Non-pigmented ciliary epithelial cell (primary cell): ENCODE data around the gene GNG13.
"Not testable (repeated sequence)": the region's sequence is repeated elsewhere in the genome, so short reads cannot be mapped to it uniquely, and the experiment has no call there.

ENCODE experiments used
- DNase-seq: peaks from one replicate; pipeline ENCODE4 v3.0.0-alpha.2; 2010; ENCODE audit warnings: low read depth

Gene GNG13

GRCh38 chr16:778447-778846 is 22.1 kb downstream of the GNG13 start:
- DNase-seq = no peak

- no peak for DNase-seq
Observed at GRCh38 chr16:777826-778225, 22.7 kb downstream of the GNG13 start.

GRCh38 chr16:776824-777223 is 23.7 kb downstream of the GNG13 start:
- no peak for DNase-seq

- DNase-seq = not testable (repeated sequence)
Observed at GRCh38 chr16:776298-776697, 24.2 kb downstream of the GNG13 start.

GRCh38 chr16:775236-775796 is 25.2 kb downstream of the GNG13 start:
- no peak for DNase-seq

GRCh38 chr16:774086-775001 is 26.2 kb downstream of the GNG13 start:
- no peak for DNase-seq

GRCh38 chr16:772959-773358 is 27.6 kb downstream of the GNG13 start:
- DNase-seq = no peak

GRCh38 chr16:770411-770810 is 30.1 kb downstream of the GNG13 start:
- no peak for DNase-seq

GRCh38 chr16:769934-770333 is 30.6 kb downstream of the GNG13 start:
- DNase-seq = no peak

- DNase-seq = no peak
Observed at GRCh38 chr16:769184-769784, 31.2 kb downstream of the GNG13 start.

- no peak for DNase-seq
Observed at GRCh38 chr16:768428-768827, 32.1 kb downstream of the GNG13 start.

- no peak for DNase-seq
Observed at GRCh38 chr16:767743-768235, 32.7 kb downstream of the GNG13 start.

- DNase-seq = no peak
Observed at GRCh38 chr16:766820-767640, 33.5 kb downstream of the GNG13 start.

- DNase-seq = no peak
Observed at GRCh38 chr16:766008-766819, 34.3 kb downstream of the GNG13 start.

- no peak for DNase-seq
Observed at GRCh38 chr16:765488-765865, 35.1 kb downstream of the GNG13 start.

- no peak for DNase-seq
Observed at GRCh38 chr16:764848-765487, 35.6 kb downstream of the GNG13 start.

- DNase-seq = no peak
Observed at GRCh38 chr16:764184-764750, 36.3 kb downstream of the GNG13 start.

- no peak for DNase-seq
Observed at GRCh38 chr16:763369-764183, 37.0 kb downstream of the GNG13 start.

- DNase-seq = no peak
Observed at GRCh38 chr16:762595-763268, 37.8 kb downstream of the GNG13 start.
